NCI-H2081 (cell line): ENCODE data around the gene ATXN7.

Experiments
- DNase-seq, 2 experiments: peaks; one replicate each; lab custom pipeline; 2025; lab: John Stamatoyannopoulos, UW

The ATXN7 gene

DNA sequence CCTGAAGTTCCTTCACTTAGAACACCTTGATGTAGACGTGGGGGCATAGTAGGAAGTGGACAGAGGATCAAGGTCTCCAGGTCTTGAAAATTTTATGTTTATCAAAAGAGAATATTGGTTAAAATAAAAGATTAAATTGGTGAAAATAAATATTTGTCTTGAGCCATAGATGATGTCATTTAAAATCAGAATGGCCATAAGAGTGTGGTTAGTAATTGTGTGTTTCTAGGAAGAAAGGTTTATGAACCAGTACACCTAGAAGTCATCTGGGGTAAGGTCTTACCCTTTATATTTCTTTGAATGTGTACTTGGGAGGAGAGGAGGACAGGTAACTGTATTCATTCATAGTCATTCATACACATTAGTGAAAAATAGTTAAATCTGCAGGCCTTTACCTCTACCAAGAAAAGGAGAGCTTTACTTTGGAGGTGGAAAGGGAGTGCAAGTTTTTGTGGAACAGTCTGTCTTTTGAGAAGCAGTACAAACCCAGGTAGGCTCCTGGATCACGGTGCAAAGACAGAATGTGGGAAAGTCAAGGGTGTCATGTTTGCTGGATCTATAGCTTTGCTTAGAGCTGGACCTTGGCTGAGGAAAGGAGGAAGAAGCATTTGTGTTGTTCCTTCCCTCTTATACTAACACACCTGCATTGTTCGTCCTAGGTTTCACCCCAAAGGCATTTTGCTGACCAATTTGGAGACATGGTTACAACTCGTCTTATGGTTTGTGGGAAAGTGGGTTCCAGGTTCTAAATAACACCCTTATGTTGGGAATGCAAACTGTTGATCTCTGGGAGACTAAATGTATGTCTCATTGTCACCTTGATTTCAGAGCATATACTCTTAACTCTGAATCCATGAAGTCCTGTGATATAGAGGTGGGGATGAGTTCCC, 42.3 kb downstream of the ATXN7 start:
- no peak for DNase-seq

- DNase-seq, result no peak
These were observed 44.5 kb downstream of the ATXN7 start for GRCh38 chr3:63908081-63908736.

DNA sequence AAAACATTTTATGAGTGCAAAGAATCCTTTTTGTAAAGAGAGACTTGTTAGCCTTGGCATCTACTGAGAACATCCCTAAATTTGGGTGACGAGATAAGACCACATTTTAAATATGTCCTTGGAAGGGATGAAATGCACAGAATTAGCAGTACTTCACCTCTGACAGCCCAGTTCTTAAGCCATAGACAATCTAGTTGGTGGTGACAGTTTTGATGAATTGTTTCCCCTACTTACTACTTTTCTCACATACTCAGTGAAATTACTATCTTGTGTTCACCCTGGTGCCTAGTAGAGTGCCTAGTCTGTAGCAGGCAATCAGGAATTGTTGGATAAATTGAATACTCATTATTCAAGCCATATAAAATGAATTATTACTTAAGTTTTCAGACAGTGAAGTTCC, 45.1 kb downstream of the ATXN7 start:
- no peak for DNase-seq

GRCh38 chr3:63909431-63909830, 45.8 kb downstream of the ATXN7 start:
- no peak for DNase-seq

- DNase-seq, result no peak
These were observed 46.3 kb downstream of the ATXN7 start for GRCh38 chr3:63910001-63910400.

DNA sequence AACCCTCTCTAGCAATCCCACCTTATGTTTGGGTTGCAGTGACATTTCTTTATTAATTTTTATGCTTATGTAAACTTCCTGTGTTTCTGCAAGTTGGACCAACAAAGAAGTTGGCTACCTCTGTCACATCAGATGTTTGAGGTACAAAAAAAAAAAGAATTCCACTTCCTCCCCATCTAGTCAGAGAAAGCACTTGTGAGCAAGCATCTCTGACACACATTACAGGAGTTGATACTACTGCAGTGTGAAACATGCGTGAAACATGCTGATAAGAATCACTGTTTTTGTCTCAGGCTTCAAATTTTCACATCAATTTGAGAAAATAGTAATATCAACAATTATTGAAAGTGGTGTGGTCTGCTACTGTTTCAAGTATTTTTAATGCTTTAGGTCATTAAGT, 47.2 kb downstream of the ATXN7 start:
- no peak for DNase-seq

DNA sequence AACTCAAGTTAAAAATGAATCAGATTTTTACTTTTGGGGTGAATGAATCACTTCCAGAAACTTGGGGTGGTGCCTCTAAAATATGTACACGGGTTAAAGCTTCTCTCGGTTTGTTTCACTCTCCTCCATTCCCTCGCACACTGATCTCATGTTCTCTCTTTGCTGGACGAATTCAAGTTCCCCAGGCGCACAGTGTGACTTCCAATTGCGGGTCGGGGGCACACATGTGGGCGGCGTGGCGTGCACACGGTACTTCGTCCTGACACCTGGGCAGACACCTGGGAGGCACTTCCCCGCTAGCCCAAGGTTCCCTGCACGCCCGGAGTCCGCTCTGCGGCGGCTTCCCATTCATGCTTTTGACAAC, 47.8 kb downstream of the ATXN7 start:
- DNase-seq, result no peak

- peak; percentile 64 to 74 for DNase-seq
These were observed 48.5 kb downstream of the ATXN7 start, which contains the start of gene SCAANT1 for GRCh38 chr3:63911873-63912767. Gene SCAANT1 (minus strand): TSS chr3:63912383.

DNA sequence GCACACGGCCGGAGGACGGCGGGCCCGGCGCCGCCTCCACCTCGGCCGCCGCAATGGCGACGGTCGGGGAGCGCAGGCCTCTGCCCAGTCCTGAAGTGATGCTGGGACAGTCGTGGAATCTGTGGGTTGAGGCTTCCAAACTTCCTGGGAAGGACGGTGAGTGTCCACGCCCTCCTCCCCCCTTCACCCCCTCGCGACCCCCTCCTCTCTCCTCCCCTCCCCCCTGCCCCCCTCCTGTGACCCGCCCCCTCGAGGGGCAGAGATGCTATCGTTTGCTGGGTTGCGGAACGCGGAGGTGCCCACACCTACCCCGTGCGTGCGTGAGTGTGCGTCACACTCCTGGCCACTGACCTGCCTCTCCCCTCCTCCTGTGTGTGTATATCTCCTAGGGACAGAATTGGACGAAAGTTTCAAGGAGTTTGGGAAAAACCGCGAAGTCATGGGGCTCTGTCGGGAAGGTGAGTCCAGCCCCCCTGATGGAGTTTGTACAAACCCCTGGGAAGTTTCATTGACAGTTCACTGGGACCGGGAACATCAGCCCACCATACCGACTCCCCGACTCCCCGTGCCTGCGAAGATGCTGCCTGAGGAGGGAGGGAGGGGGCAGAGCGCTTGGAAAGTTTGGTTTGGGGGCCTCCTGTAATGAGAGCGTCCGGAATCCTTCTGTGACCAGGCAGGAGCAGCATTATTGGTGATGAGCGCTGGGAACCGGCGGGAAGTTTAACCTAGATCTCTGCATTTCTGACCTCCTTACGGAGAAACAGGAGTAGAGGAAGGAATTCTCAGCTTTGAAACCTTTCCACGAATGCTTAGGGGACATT, 49.3 kb downstream of the ATXN7 start:
- DNase-seq, result no peak

DNA sequence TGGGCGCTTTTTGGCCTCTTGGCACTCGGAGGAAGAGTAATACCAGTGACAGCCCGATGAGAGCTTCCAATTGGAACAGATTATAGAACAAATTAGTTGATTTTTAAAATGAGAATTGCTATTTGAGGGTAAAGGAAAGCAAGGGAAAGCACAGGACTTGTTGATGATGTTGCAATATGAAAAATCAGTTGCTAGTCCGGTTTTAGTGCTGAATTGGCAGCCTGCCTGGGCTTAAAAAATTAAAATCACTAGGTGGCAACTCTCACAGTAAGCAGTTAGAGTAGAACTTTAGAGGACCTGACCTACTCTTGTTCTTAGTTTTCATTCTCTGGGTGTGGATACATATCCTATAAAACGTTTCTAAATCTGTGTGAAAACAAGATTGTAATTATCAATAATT, 50.6 kb downstream of the ATXN7 start:
- no peak for DNase-seq

GRCh38 chr3:63918321-63918720, 54.7 kb downstream of the ATXN7 start:
- DNase-seq, result no peak

- DNase-seq, result no peak
These were observed 56.3 kb downstream of the ATXN7 start for GRCh38 chr3:63920001-63920400.

DNA sequence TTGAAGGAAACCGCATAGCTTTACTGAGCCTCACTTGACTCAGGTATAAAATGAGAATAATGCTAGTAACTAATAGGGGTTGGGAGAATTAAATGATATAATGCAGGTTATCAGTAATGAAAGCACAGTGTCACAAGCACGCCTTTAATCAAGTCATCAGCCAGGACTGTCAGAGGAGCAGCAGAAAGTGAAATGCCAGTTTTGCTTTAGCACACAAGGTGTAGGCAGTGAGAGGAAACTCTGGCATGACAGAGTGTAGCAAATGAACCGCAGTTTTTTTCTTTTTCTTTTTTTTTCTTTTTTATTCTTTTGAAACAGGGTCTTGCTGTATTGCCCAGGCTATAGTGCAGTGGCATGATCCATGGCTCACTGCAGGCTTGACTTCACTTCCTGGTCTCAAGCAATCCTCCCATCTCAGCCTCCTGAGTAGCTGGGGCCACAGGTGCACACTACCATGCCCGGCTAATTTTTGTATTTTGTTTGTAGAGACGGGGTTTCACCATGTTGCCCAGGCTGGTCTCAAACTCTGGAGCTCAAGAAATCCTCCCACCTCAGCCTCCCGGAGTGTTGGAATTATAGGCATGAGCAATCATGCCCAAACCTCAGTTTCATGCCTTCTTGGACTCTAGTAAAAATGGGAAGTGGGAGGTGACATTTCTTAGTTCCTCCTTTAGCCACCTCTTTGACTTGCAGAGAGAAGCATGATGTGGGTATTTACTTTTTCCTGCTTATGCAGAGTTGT, 58.2 kb downstream of the ATXN7 start:
- DNase-seq, result no peak

DNA sequence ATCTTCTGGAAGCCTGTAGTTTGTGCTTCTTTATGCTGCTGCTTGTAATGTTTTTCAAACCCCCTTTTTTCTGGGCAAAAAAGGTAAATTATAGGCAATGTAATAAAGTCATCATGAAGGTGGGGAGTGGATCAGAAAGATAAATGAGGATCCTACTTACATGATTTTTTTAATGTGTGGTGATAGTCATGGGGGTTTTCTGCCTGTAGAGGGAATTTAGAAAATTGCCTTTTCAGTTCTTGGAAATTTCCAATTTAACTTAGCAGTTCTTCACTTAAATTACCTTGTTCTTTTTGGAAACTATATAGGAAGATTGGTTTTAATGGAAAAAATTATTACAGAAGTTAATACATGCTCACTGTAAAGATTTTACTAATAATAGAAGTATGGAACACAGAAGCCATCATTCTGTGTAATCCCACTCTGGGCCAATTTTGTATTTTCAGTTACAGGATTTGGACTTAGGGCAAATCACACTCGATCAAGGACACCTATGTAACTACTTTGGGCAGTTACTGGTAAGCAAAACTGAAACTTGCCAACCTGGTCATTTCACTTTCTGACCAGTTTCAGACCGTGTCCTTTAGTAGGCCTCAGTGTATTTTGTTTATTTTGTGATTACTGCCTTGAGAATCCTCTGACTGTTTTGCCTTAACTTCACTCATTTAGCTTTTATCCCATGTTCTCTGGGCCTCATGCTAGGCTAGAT, 59.0 kb downstream of the ATXN7 start:
- DNase-seq, result no peak

- no peak for DNase-seq
These were observed 62.6 kb downstream of the ATXN7 start for GRCh38 chr3:63926309-63926708.

DNA sequence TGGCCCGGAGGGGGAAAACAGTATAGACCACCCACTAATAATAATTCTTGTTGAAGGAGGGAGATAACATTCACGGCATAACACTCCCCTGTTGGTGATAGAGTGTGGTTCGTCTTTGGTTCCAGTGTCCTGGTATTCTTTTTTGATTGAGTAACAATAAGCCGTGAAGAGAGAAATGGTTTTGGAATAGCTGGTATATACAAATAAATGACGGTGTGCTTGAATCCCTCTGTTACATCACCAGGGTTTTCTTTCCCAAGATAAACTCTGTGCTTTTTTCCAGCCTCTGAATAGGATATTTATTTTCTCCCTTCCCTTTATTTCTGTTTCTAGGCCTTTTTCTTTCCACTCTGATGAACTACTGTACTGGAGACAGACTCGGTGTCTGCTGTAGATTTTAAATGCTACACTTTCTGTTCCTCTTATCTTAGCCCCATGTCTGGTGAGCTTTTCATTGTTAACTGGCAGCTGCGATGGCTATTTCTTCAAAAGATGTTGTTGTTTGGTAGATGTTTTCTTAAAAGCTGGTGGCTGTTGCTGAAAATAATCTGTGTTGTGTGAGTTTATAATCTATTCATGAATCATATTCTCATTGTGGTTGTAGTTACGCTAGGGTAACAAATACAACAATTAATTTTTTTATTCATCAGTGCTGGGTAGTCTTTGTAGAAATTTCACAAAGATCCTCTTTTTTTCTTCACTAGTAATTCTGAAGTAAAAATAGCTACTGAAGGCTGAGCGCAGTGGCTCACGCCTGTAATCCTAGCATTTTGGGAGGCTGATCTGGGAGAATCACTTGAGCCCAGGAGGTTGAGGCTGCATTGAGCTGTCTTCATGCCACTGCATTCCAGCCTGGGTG, 64.0 kb downstream of the ATXN7 start:
- no peak for DNase-seq

- no peak for DNase-seq
These were observed 67.6 kb downstream of the ATXN7 start for GRCh38 chr3:63931290-63931689.

- no peak for DNase-seq
These were observed 69.0 kb downstream of the ATXN7 start for GRCh38 chr3:63932509-63933212.

- DNase-seq, result no peak
These were observed 69.8 kb downstream of the ATXN7 start for GRCh38 chr3:63933459-63933858.
